Nucleus accumbens (tissue), 56 donors: Measurements from ENCODE around the gene HES4.

ENCODE experiments used
- DNase-seq, 56 donors: peaks; one replicate each; lab custom pipeline; 2025; lab: John Stamatoyannopoulos, UW

HES4 gene

GRCh38 chr1:1033731-1034438, 34.0 kb upstream of the HES4 start:
- no peak for DNase-seq

GRCh38 chr1:1033009-1033587, 33.2 kb upstream of the HES4 start:
- DNase-seq: peak in 53 of 56 donors; percentile 29 to 94 (median 78)

GRCh38 chr1:1032424-1032823, 32.5 kb upstream of the HES4 start:
- DNase-seq: peak in 18 of 56 donors; percentile 15 to 68 (median 39)

DNA sequence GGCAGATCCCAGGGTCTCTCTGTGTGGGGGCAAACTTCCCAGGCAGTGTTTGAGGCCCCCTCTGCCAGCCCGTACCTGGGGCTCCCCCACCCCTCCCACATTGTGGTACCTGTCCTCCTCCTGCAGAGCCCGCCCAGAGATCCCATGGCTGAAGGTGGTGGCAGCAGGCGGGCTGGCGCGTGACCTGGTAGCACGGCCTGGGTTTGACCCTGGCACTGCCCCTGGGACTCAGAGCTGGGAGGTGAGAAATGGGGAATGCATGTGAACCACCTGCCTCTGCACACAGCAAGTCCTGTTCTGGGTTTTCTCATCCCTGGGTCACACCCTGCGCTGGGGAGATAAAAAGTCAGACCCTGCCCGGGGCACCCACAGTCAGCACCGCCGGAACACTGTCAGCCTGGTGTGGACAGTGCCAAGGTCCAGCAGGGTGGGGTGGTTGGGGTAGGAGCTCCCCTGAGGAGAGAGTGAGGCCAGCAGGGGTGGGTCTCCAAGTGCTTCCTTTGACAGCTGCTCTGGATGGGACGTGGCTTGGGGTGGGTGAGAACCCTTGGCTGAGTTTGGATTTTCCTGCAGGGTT, 31.9 kb upstream of the HES4 start:
- no peak for DNase-seq

- peak in 16 of 56 donors; percentile 10 to 59 (median 27) for DNase-seq
Observed at GRCh38 chr1:1030867-1031658, 31.2 kb upstream of the HES4 start.

GRCh38 chr1:1027791-1028190, 27.9 kb upstream of the HES4 start:
- DNase-seq: no peak

GRCh38 chr1:1026599-1027413, 26.9 kb upstream of the HES4 start:
- no peak for DNase-seq

DNA sequence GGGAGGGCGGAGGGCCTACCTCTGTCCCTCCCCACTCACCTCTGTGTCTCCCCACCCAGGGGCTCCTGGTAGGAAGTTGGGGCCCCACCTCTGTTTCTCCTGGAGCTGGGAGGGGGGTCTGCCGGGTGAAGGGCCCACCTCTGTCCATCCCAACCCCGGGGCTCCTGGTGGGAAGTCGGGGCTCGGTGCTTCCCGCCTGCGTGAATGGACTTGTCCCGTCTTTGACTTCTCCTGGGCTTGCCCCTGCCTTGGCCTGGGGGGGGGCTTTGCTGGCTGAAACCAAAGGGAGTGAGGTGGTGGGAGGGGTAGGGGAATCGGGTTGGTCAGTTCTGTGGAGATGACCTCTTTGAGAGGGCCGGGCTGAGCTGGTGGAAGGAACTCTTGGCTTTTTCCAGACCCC, 25.8 kb upstream of the HES4 start:
- no peak for DNase-seq

DNA sequence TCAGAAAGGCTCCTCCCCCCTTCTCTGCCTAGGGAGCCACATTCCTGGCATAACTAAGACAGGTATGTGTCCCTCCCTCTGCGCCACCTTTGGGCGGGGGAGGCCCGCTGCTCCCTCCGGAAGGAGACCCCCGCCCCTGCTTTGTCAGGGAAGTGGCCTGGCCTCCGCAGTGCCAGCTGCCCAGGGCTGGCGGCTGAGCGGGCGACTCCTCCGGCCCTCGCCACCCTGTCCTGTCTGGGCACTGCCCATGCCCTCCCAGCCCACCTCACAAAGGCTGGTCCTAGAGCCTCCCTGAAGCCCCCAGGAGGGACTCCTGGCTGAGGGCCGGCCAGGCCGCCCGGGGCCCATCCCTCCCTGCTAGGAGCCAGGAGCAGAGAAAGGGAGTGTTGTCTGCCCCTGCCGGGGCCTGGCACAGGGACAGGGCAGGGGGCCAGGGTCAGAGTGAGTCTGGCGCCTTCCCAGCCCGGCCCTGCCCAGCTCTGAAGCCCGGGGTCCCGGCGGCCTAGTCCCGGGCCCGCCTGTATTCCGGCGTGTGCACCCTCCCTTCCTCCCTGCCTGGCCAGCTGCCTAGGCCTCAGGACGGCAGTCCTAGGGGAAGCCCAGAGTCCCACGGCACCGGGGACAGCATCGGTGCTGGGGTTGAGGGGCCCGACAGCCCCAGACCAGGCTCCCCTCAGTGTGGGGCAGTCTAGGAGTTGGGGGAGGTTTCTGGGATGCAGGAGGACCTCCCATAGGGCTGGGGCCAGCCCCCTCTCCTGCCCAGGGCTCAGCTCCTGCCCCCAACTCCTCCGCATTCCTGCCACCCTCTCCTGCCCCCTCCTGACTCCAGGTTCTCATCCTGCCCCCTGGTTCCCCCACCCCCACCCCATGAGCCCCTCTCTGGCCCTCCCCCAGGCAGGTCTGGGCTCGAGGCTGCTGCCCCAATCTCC, 25.1 kb upstream of the HES4 start:
- peak in 33 of 56 donors; percentile 15 to 69 (median 33) for DNase-seq

DNA sequence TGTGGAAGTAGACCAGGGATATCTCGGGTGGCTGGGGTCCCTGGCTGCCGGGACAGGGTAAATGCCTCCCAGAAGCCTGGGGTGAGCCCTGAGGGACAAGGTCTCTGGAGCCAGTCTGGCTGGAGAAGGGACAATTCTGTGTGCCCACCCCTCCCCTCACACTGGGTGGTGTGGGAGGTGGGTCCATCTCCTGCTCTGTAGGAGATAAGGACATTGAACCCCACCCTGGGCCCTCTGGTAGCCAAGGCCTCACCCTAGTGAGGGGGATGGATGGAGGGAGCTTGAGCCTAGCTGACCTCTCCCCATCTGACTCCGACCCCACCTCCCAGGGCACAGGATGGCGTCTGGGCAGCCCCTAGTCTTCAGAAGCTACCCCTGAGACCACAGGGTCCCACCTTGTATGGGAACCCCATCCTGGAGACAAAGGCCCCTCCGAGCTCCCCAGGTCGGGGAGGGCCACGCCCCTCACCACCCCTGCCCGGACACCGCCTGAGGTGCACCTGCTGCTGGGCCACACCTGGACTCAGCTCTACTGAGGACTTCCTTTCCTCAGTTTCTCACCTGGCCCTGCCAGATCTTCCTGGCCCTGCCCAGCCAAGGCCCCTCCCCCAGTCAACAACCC, 24.4 kb upstream of the HES4 start:
- no peak for DNase-seq

DNA sequence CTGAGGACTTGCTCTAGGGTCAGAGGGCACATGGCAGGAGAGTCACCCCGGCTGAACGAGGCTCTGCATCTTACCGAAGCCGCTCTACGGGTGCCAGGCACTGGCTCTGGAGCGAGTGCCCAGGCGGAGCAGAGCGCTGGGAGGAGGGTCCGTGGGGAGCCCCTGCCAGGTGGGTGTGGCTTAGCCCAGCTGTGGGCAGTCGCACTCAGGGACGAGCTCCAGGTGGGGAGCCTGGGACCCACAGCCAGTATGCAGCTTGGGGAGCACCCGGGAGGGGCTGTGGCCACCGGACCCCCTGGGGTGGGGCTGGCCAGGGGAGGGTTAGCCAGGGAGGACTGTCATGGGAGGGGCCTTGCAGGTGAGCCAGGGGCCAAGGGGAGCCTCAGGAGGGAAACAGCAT, 23.8 kb upstream of the HES4 start:
- peak in 4 of 56 donors; percentile 28 to 44 (median 29) for DNase-seq

- DNase-seq: no peak
Observed at GRCh38 chr1:1022302-1023009, 22.6 kb upstream of the HES4 start.

- DNase-seq: no peak
Observed at GRCh38 chr1:1021920-1022259, 22.0 kb upstream of the HES4 start.

DNA sequence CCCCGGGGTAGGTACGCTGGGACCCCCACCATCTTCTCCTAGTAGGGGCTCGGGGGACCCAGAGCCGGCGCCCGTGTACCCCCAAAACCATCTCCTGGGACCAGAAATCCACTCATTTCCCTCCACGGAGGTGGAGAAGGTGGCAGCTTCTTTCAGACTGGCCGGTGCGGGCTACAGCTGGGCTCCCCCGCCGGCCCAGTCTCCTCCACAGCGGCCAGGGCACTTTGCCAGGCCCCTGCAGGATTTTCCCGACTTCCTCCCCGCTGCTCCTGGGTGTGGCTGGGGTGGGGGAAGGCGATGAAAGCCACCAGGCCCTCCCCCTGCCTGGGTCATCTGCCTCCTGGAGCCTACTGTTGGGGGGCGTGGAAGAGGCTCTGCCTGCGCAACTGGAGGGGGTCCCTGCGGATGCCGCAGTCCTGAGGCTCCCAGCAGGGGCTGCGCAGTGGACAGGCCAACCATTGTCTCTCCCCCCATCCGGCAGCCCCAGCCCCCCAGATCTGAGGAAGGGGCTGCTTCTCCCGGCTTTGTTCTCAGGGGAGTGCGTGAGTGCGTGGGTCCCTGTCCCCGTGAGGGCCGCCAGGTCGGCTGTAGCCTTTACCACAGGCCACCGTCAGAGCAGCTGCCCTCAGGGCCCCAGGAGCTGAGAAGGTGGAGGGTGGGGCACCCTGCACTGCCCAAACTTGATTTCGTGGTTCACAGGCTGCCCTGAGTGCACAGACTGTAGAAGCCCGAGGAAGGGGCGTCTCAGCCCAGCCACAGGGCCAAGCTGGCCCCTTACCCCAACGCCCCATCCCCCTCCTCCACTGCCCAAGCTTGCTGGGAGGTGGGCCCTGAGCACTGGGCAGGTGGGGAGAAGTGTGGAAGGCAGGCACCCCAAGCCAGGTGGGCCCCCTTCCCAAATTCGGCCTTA, 21.4 kb upstream of the HES4 start:
- peak in 5 of 56 donors; percentile 18 to 56 (median 28) for DNase-seq

- peak in 2 of 56 donors; percentile 43 to 70 for DNase-seq
Observed at GRCh38 chr1:1020415-1021009, 20.6 kb upstream of the HES4 start.

- DNase-seq: peak in 26 of 56 donors; percentile 36 to 75 (median 62)
Observed at GRCh38 chr1:1020000-1020404, 20.1 kb upstream of the HES4 start, which contains the start of gene AGRN. Gene AGRN, plus strand, starts transcription at chr1:1020120. Its CDS starts 53 bp downstream, at chr1:1020173.
